Esophagus muscularis mucosa (tissue), 4 donors: Measurements from ENCODE around the gene PTMS.

ENCODE experiments used
- EP300 ChIP-seq: sonication (generic); formaldehyde crosslinking; IDR thresholded peaks from one replicate; pipeline ENCODE4 v1.6.1; 2017; ENCODE audit warnings: antibody characterized with exemption
- POLR2A ChIP-seq: fragments of 450-650 bp; IDR thresholded peaks from one replicate; pipeline ENCODE4 v1.6.1; 2017; ENCODE audit warnings: antibody characterized with exemption, moderate library complexity, mild to moderate bottlenecking, low read depth
- POLR2AphosphoS5 ChIP-seq, 2 donors: sonication (generic); formaldehyde crosslinking; IDR thresholded peaks; one replicate each; pipeline ENCODE4 v1.6.1; 2017; ENCODE audit warnings: antibody characterized with exemption in 2 of 2
- TF ChIP-seq, protein P1 (sequence below), 3 experiments: fragments of 200-600 bp in 2 of 3; fragments of 450-650 bp in 1 of 3; sonication (generic) in 2 of 3; IDR thresholded peaks; one replicate each; pipeline ENCODE4 v1.5.1; 2017 to 2019; ENCODE audit warnings: antibody characterized with exemption in 3 of 3, mild to moderate bottlenecking in 2 of 3, moderate library complexity in 1 of 3

DNA sequence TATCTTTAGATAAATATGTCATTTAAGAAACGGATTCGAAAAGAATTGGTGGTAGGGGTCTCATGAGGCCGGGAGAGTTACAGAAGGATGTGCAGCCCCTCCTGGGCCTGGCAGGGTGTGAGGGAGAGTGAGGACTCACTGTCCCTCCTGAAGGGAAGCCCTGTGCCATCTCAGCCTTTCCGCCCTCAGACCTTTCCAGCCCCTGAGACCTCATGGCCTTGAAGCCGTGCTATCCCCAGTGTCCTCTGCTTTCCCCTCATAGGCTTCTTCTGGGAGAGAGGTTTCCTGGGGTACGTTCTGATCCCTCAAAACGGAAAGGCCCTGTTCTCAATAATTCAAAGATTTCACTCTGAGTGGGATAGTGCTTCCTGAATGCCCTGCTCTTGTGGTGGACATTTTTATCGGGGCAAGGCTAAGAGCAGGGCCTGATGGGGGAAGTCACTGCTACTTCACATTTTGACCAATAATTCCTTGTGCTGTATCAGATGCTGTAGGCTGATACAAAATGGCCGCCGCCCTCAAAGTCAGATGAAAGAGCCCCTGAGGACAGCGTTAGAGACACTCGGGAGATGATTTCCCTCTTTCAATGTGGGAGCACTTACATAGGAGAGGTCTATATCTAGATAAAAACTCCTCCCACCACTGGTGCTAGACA lies 24.5 kb downstream of the PTMS start:
- TF ChIP-seq, protein P1, sequence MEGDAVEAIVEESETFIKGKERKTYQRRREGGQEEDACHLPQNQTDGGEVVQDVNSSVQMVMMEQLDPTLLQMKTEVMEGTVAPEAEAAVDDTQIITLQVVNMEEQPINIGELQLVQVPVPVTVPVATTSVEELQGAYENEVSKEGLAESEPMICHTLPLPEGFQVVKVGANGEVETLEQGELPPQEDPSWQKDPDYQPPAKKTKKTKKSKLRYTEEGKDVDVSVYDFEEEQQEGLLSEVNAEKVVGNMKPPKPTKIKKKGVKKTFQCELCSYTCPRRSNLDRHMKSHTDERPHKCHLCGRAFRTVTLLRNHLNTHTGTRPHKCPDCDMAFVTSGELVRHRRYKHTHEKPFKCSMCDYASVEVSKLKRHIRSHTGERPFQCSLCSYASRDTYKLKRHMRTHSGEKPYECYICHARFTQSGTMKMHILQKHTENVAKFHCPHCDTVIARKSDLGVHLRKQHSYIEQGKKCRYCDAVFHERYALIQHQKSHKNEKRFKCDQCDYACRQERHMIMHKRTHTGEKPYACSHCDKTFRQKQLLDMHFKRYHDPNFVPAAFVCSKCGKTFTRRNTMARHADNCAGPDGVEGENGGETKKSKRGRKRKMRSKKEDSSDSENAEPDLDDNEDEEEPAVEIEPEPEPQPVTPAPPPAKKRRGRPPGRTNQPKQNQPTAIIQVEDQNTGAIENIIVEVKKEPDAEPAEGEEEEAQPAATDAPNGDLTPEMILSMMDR (IDR thresholded peaks at IDR 0.05): no peak
- no peak for TF ChIP-seq POLR2AphosphoS5 (IDR thresholded peaks at IDR 0.05)
- no peak for TF ChIP-seq POLR2A
- no peak for TF ChIP-seq EP300
